NCI-H2029 (cell line): Measurements from ENCODE around the gene OR2V1.
"Not testable (repeated sequence)": the region's sequence is repeated elsewhere in the genome, so short reads cannot be mapped to it uniquely, and the experiment has no call there.

Experiments used
- DNase-seq: peaks from one replicate; lab custom pipeline; 2025; lab: John Stamatoyannopoulos, UW

Gene OR2V1

DNA sequence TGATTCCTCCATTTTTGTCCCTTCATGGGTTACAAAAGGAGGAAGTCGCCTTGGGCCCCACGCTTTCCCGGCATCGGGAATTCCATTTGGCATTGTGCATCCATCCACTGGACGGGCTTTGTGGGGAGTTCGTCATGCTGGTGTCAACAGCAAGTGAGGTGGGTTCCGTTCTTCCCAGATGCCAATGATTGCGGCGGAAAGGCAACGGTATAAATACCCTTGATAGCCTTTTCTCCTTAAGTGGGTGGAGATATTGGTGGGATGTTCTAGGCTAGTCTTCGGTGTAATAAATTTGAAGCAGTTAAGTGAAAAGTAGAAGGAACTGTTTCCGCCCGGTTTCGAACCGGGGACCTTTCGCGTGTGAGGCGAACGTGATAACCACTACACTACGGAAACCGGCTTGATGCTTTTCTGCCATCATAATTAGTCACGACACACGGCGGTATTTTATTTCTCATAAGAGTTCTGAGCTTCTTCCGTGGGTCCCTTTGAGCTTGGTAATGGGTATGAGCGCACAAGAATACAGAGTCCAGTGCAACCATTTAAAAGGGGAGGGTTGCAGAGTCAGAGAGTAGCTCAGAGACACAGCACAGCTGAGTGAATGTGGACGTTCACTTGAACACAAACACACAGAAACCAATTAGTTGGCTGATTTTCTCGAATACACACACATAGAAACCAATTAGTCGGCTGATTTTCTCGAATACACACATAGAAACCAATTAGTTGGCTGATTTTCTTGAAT is 28.9 kb downstream of the OR2V1 start:
- not testable (repeated sequence) for DNase-seq

DNA sequence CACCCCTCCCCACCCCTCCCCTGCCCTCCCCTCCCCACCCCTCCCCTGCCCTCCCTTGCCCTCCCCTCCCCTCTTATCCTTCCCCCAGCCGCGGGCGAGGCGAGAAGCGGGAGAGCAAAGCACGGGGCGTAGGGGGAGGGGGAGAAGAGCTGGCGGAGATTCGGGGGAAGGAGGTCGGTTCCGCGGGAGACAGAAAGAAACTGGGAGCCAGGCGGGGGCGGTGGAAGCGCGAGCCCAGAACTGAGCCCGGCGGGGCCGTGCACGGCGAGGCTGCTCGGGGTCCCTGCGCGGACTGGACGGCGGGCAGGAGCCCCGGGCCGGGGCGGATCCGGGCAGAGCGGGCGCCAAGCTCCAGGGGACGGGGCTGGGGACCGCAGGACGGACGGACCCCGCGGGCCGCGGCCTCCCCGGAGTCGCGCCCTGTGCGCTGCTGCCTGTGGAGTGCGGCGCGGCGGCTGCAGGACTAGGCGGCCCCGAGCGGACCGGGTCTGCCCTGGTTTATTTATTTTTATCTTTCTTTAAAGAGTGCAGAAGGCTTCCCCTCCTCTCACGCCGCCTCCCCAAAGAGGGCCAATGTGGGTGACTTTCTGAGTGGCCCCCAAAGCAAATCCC is 29.8 kb downstream of the OR2V1 start:
- not testable (repeated sequence) for DNase-seq

DNA sequence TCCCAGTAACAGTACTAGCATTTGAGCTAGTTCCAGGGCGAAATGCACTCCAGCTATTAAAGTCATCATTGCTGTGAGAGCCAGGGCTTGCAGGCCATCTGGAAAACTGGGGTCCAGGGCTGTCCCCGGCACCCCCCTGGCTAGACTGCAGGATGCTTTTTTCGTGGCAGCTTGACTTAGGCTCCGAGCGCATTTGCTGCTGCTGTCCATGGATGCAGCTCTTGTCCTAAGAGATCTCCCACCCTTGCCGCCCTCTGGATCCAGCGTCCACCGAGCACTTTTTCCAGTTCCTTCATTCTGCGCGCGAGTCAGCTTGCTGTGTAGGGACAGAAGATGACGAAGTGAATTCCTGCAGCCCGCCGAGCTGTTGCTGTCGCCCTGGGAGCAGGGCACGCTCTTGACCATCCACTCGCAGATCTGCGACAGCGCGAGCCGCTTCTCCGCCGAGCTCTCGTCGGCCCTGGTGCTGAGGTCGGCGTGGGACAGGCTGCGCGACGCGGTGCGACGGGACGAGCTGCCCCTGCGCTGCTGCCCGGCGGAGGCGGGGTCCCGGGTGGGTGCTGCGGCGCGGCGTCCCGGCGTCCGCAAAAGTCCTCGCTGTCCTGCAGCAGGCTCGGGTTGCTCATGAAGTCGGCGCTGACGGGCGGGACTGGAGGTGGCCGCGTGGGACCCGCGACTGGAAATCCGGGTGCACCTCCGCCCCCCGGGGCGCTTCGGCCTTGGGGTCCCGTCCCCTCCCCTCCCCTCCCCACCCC is 30.7 kb downstream of the OR2V1 start:
- DNase-seq = no peak

DNA sequence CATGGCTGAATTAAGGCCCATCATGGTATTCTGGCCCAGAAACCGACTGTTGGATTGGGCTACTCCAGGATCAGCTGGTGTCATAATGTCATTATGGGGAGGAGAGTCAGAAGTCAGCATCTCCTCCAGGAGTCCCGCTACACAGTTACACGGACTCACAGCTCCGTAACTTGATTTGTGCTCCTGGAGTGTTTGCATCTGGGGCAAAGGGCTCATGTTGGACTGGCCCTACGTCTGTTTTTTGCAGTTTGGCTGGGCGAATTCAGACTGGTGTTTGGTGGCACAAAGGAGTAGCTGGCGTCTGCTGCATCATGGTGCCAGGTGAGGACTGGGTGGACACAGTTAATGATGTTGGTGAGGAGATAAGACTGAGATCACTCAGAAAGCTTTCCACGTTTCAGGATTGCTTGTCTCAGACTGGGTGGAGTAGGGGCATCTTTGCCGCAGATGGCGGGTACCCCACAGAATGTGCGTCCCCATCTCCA is 31.3 kb downstream of the OR2V1 start:
- no peak for DNase-seq

DNA sequence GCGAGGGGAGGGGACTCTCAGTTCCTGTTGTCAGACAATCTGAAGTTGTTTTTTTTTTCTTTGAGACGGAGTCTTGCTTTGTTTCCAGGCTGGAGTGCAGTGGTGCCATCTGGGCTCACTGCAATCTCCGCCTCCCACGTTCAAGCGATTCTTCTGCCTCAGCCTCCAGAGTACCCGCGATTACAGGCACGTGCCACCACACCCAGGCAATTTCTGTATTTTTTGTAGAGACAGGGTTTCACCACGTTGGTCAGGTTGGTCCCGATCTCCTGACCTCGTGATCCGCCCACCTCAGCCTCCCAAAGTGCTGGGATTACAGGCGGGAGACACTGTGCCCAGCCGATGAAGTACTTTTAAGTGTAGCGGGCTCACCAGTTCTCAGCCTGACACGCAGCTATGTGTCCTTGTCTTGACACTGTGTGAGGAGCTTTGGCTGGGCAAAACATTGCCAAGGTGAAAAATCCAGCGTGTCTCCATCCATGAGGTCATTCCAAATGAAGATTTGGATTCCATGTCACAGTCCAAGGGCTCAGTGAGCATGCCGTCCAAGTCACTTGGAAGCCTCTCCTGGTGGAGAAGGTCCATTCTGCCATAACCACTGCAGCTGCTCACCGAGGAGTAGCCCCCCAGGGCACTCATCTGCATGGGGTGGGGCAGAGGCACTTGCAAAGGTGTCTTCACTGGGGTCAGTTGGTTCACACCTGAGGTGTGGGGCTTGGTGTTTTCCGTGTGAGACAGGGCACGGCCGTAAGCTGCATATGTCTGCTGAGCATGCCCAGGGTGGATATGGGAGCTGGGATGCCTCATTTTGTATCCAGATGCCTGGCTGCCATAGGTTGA is 32.0 kb downstream of the OR2V1 start:
- DNase-seq = no peak

DNA sequence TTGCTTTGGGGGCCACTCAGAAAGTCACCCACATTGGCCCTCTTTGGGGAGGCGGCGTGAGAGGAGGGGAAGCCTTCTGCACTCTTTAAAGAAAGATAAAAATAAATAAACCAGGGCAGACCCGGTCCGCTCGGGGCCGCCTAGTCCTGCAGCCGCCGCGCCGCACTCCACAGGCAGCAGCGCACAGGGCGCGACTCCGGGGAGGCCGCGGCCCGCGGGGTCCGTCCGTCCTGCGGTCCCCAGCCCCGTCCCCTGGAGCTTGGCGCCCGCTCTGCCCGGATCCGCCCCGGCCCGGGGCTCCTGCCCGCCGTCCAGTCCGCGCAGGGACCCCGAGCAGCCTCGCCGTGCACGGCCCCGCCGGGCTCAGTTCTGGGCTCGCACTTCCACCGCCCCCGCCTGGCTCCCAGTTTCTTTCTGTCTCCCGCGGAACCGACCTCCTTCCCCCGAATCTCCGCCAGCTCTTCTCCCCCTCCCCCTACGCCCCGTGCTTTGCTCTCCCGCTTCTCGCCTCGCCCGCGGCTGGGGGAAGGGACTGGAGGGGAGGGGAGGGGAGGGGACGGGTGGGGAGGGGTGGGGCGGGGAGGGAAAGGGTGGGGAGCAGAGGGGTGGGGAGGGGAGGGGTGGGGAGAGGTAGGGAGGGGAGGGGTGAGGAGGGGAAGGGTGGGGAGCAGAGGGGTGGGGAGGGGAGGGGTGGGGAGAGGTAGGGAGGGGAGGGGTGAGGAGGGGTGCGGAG is 33.0 kb downstream of the OR2V1 start:
- not testable (repeated sequence) for DNase-seq

DNA sequence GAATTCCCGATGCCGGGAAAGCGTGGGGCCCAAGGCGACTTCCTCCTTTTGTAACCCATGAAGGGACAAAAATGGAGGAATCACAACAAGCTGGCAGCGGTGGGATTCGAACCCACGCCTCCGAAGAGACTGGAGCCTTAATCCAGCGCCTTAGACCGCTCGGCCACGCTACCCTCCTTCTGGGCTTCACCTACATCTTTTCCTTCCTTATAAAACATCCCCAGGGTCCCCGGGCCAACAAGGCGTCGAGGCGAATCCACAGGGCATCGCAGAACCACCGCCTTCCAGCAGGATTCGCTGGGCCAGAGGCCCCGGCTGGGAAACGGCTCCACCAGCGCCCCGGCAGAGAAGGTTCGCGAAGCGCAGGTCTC is 33.6 kb downstream of the OR2V1 start:
- not testable (repeated sequence) for DNase-seq

DNA sequence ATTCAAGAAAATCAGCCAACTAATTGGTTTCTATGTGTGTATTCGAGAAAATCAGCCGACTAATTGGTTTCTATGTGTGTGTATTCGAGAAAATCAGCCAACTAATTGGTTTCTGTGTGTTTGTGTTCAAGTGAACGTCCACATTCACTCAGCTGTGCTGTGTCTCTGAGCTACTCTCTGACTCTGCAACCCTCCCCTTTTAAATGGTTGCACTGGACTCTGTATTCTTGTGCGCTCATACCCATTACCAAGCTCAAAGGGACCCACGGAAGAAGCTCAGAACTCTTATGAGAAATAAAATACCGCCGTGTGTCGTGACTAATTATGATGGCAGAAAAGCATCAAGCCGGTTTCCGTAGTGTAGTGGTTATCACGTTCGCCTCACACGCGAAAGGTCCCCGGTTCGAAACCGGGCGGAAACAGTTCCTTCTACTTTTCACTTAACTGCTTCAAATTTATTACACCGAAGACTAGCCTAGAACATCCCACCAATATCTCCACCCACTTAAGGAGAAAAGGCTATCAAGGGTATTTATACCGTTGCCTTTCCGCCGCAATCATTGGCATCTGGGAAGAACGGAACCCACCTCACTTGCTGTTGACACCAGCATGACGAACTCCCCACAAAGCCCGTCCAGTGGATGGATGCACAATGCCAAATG is 34.1 kb downstream of the OR2V1 start:
- not testable (repeated sequence) for DNase-seq

DNA sequence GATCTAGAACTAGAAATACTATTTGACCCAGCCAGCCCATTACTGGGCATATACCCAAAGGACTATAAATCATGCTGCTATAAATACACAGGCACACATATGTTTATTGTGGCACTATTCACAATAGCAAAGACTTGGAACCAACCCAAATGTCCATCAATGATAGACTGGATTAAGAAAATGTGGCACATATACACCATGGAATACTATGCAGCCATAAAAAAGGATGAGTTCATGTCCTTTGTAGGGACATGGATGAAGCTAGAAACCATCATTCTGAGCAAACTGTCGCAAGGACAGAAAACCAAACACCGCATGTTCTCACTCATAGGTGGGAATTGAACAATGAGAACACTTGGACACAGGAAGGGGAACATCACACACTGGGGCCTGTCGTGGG is 35.8 kb downstream of the OR2V1 start:
- DNase-seq = not testable (repeated sequence)

DNA sequence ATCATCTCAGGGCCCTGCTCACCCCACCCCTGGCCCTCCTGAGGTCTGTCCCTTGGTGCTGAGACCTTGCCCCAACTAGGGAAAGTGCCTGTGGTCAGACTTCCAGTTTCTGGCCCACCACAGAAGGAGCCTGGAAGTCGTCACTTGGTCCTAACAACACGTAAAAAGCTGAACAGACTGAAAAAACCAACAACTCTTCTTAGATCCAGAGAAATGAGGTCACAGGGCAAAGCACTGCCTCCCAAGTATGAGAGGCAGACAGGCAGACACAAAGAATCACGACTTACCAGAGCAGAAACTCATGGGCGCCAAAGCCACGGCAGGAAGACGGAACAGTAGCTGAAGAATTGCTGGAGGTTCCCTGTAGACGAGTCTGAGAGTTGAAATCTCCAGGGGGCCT is 38.5 kb downstream of the OR2V1 start:
- no peak for DNase-seq

DNA sequence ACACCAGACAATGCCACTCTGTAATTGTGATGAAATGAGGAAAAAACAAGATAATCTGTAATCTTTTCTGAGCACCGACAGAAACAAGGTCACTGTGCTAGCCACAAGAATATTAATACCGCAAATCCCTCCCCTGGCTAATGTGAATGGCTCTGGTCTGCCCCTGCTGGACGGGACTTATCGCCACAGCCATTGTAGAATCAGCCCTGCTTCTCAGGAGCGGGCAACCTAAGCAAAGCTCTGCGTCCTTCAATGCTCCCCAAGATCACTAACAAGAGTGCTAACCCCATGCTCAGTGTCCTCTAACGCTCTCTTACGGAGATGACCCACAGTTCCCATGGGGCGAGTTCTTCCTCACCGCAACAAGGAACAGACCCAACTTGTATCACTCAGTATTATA is 42.7 kb downstream of the OR2V1 start:
- no peak for DNase-seq

DNA sequence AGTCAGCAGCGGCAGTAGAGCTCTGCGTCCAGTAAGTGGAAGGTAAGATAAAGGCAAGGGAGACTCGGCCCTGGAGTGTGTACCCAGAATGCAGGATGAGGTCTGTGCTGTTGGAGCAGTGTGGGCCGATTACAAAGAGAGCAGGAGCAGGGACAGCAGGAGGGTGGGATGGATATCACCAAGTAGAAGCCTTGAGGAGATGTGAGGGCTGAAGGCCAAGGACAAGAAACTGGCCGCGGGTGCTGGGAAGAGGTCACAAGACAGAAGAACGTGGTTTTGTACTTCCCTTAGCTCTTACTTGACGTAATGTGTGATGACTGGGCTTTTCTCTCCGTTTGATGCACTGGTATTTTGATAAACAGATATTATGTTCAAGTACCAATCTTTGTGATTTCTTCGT is 43.7 kb downstream of the OR2V1 start:
- no peak for DNase-seq

DNA sequence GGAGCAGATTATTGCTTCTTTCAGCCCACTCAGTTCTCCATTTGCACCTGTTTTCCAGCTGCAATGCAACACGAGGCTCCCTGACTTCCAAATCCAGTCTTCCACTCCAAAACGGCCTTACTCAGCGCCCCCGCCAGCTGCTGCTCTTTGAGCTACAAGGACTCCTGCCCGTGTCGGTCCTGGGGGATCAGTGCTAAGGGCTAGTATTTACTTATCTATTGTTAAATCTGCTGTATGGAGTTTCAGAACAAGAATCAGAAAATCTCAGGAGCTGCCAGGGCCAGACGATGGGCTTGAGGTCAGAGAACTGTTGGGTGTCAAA is 44.1 kb downstream of the OR2V1 start:
- no peak for DNase-seq

DNA sequence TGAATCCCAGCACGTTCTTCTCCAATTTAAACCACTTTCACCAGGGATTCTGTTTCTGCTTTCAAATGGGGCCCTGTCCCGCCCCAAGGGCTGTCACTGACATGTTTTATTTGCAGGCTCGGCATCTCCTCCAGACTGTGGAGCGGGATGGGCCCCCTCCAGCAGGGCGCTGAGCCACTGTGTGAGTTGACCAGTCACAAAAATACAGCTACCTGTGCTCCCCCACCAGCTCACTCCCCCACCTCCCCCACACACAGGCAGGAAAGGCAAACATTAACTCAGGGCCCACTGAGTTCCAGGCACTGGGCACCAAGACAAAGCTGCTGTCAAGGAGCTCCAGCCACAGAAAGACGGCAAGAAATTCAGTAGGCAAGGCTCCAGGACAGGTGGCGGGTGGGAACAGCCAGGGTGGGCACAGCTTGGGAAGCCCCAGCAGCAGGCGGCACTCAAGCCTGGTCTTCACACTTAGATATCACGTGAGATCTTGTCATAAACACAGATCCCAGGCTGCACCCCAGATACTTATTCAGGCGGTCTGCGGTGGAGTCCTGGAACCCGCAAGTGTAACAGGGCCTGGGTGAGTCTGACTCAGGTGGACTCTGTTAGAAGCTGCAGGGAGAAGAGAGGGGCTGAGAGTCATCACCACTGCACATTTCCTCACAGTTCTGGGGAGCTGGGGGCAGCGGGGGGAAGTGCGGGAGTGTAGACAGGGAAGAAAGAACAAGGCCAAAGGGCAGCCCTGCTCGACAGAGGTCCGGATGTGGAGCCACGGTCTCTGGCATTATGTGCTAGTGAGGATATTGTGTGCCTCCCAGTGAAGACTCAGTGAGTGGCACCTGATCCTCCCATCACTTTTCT is 44.7 kb downstream of the OR2V1 start:
- no peak for DNase-seq

DNA sequence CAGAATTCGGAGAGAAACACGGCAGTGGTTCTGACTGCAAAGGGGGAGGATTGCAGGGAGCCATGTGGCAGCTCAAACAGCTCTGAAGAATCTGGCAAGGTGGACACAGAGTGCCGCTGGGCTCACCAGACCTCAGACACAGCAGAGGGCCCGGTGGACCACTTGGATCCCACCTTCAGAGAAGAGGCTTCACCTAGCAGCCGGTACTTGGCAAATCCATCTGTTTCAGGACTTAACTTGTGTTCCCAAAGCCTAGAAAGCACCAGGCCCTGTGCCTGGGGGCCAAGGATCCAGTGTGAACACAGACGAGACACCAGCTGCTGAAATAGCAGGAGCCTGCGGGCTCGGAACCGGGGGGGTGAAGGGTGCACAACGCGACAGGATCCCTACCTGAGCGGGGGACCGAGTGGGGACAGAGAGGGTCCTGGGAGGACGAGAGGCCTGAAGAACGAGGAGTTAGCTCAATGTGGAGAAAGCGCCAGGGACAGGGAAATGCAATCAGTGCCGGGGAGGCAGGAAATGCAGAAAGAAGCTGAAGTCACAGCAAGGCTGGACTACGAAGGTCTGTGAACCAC is 46.3 kb downstream of the OR2V1 start:
- DNase-seq = no peak

DNA sequence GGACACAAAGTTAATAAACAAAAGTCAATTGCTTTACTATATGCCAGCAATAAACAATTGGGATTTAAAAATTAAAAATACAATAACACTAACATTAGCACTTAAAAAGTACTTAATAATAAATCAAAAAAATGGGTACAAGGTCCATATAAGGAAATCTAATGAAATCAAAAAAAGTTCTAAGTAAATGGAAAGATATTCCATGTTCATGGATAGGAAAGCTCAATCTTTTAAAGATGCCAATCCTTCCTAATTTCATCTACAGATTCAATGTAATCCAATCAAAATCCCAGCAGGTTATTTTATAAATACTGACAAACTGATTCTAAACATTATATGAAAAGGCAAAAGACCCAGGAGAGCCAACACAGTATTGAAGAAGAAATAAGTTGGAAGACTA is 49.0 kb downstream of the OR2V1 start:
- no peak for DNase-seq

DNA sequence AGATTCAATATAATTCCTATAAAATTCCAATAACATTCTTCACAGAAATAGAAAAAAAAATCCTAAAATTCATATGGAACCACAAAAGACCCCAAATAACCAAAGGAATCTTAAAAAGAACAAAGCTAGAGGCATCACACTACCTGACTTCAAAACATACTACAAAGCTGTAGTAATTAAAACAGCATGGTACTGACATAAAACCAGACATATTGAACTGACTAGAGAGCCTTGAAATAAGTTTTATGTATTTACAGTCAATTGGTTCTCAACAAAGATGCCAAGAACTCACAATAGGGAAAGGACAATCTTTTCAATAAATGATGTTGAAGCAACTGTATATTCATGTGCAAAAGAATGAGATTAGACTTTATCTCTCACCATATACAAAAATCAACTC is 54.0 kb downstream of the OR2V1 start:
- no peak for DNase-seq
